DOHH2 (cell line): ENCODE data around the gene TNFAIP8L3.

Experiments
- H3F3A ChIP-seq: fragments of 200-600 bp; sonication (generic), shearing (Covaris generic); 2 replicates; pipeline ENCODE4 v1.6.0; 2016; ENCODE audit warnings: antibody characterized with exemption, mild to moderate bottlenecking; ENCODE audit not compliant: control insufficient read depth, insufficient read depth
- H3K27ac ChIP-seq: fragments of 200-600 bp; sonication (generic); 2 replicates; pipeline ENCODE4 v1.5.1; 2014; ENCODE audit warnings: low read depth, mild to moderate bottlenecking, low read length, moderate library complexity
- H3K27me3 ChIP-seq: fragments of 200-600 bp; sonication (generic); 2 replicates; pipeline ENCODE4 v1.6.1; 2014; ENCODE audit warnings: mild to moderate bottlenecking, low read length, mixed read lengths; ENCODE audit not compliant: control insufficient read depth
- H3K36me3 ChIP-seq: fragments of 200-600 bp; sonication (generic); 2 replicates; pipeline ENCODE4 v1.6.1; 2014; ENCODE audit warnings: mild to moderate bottlenecking, low read length, moderate library complexity, mixed read lengths; ENCODE audit not compliant: control insufficient read depth
- H3K4me1 ChIP-seq: fragments of 200-600 bp; sonication (generic); 2 replicates; pipeline ENCODE4 v1.6.1; 2014; ENCODE audit warnings: mild to moderate bottlenecking, low read length, mixed read lengths; ENCODE audit not compliant: control insufficient read depth
- H3K4me2 ChIP-seq: fragments of 200-600 bp; sonication (generic); 2 replicates; pipeline ENCODE4 v1.6.0; 2014; ENCODE audit warnings: mild to moderate bottlenecking, low read length, moderate library complexity
- H3K4me3 ChIP-seq: fragments of 200-600 bp; sonication (generic); 2 replicates; pipeline ENCODE4 v1.5.1; 2014; ENCODE audit warnings: mild to moderate bottlenecking, low read length, mixed read lengths
- H3K79me2 ChIP-seq: fragments of 200-600 bp; sonication (generic); 2 replicates; pipeline ENCODE4 v1.6.1; 2014; ENCODE audit warnings: mild to moderate bottlenecking, low read length, mixed read lengths; ENCODE audit not compliant: control insufficient read depth
- H3K9me2 ChIP-seq: fragments of 200-600 bp; sonication (generic); replicated peaks from 2 replicates; pipeline ENCODE4 v1.6.1; 2014; ENCODE audit warnings: mild to moderate bottlenecking, low read length, mixed read lengths; ENCODE audit not compliant: control insufficient read depth
- H3K9me3 ChIP-seq: fragments of 200-600 bp; sonication (generic); 2 replicates; pipeline ENCODE4 v1.6.1; 2014; ENCODE audit warnings: antibody characterized with exemption, low read length, mixed read lengths; ENCODE audit not compliant: control insufficient read depth, insufficient read depth
- H4K20me1 ChIP-seq: fragments of 200-600 bp; sonication (generic); 2 replicates; pipeline ENCODE4 v1.6.0; 2014; ENCODE audit warnings: low read depth, mild to moderate bottlenecking, antibody characterized with exemption, low read length, moderate library complexity; ENCODE audit not compliant: control insufficient read depth, insufficient read depth
- CTCF ChIP-seq: fragments of 200-600 bp; sonication (generic); IDR thresholded peaks from one replicate; pipeline ENCODE4 v1.5.1; 2014; ENCODE audit warnings: antibody characterized with exemption, mild to moderate bottlenecking, low read depth, low read length; ENCODE audit not compliant: poor library complexity, severe bottlenecking
- EZH2phosphoT487 ChIP-seq: fragments of 200-600 bp; sonication (generic); IDR thresholded peaks from 2 replicates; pipeline ENCODE4 v1.6.1; 2017; ENCODE audit warnings: borderline replicate concordance, mild to moderate bottlenecking, antibody characterized with exemption, low read length, moderate library complexity, mixed read lengths

Gene TNFAIP8L3

GRCh38 chr15:51097553-51098330 is 3.0 kb upstream of the TNFAIP8L3 start:
- H3K4me1 ChIP-seq = no peaks in the 10 kb centered on the region
- H3K4me3 ChIP-seq = no peak overlapping the region
- no peaks in the 10 kb centered on the region for H3K9me2 ChIP-seq
- no peak for TF ChIP-seq CTCF
- no peaks in the 10 kb centered on the region for H3K9me3 ChIP-seq
- H3K79me2 ChIP-seq = no peaks in the 10 kb centered on the region
- H4K20me1 ChIP-seq = no peaks in the 10 kb centered on the region
- peaks cover 48% of the 10 kb centered on the region for H3K27me3 ChIP-seq
- no peak overlapping the region for H3K27ac ChIP-seq
- H3K36me3 ChIP-seq = no peaks in the 10 kb centered on the region
- no peak overlapping the region for H3K4me2 ChIP-seq
- H3F3A ChIP-seq = no peaks in the 10 kb centered on the region

GRCh38 chr15:51096976-51097375 is 2.3 kb upstream of the TNFAIP8L3 start:
- Histone ChIP-seq H3F3A (no peaks in the 10 kb centered on the region), H3K4me1 (no peaks in the 10 kb centered on the region), H3K9me3 (no peaks in the 10 kb centered on the region), H3K9me2 (no peaks in the 10 kb centered on the region), H3K79me2 (no peaks in the 10 kb centered on the region), H3K4me2 (no peak overlapping the region), H4K20me1 (no peaks in the 10 kb centered on the region), H3K27me3 (peaks cover 56% of the 10 kb centered on the region), H3K4me3 (no peak overlapping the region), H3K27ac (no peak overlapping the region), H3K36me3 (no peaks in the 10 kb centered on the region)
- no peak for TF ChIP-seq CTCF
- no peak for TF ChIP-seq EZH2phosphoT487

DNA sequence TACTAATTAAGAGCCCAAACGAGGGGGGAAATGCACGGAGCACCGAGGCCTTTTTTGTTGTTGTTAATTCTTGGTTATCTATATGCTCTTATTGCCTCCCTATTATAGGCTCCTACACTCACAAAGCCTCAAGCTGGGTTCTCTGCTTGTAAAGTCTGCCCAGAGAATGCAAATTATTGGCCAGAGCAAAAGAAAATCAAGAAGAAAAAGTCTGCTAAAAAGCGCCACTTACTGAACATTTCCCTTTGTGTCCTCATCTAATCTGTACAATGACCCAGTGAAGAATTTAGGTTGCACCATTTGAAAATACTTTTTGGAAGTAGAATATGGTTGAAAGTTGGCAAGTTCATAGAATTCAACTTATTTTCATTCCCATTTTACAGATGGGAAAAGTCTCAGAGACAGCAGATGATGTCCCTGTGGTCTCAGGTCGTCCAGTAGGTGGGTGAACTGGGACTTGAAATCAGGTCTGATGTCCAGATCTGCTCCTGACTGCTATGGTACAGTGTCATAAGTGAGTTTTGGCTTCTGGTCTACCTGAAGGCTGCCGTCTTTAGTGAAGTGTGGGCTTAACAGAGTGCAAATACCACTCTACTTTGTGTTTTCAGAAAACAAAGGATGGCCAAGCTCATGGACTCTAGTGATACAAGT is 1.1 kb upstream of the TNFAIP8L3 start:
- no peak overlapping the region for H3K4me2 ChIP-seq
- no peak overlapping the region for H3K27ac ChIP-seq
- H3K9me3 ChIP-seq = no peaks in the 10 kb centered on the region
- no peaks in the 10 kb centered on the region for H3K9me2 ChIP-seq
- no peaks in the 10 kb centered on the region for H3K36me3 ChIP-seq
- no peaks in the 10 kb centered on the region for H3K4me1 ChIP-seq
- H3K79me2 ChIP-seq = no peaks in the 10 kb centered on the region
- H3K27me3 ChIP-seq = peaks cover 66% of the 10 kb centered on the region
- no peaks in the 10 kb centered on the region for H3F3A ChIP-seq
- TF ChIP-seq EZH2phosphoT487 = no peak
- no peak for TF ChIP-seq CTCF
- H4K20me1 ChIP-seq = no peaks in the 10 kb centered on the region
- no peak overlapping the region for H3K4me3 ChIP-seq
